ENCODE measurements around the gene CDV3.

DNA sequence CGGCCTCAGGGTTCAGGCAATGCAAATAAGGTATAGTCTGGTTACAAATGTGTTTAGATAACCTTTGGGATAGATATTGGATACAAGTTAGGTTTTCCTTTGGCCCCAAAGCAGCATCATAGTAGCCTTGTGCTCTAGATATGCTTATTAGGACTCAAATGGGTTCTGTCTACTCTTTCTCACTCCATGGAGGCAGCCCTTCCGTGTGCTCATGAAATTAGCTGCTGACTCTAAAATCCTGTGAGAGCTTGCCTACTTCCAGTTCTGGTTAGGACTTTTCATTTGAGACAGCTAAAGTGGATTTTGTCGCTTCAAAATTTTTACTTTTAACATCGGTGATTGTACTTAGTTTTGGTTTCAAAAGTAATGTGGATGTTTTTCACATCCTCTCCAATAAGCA lies 1.6 kb downstream of the CDV3 start:
- TF ChIP-seq CTCF (IDR thresholded peaks at IDR 0.05; ENCODE audit: insufficient read depth, low read length) (no peak), POLR2AphosphoS5 (IDR thresholded peaks at IDR 0.05; ENCODE audit: low read depth) (no peak), GABPA (IDR thresholded peaks at IDR 0.05; ENCODE audit: low read depth) (no peak), REST (IDR thresholded peaks at IDR 0.05; ENCODE audit: insufficient replicate concordance, low read depth) (no peak), SPI1 (IDR thresholded peaks at IDR 0.05; ENCODE audit: borderline replicate concordance, low read depth) (no peak)
